DMS153 treated with DMSO at 0.1 percent for 48 hours (cell line): ENCODE data around the gene ATP2B2.

Experiments
- DNase-seq: peaks from one replicate; lab custom pipeline; 2025; ENCODE audit not compliant: unreplicated experiment; lab: John Stamatoyannopoulos, UW

Gene ATP2B2

DNA sequence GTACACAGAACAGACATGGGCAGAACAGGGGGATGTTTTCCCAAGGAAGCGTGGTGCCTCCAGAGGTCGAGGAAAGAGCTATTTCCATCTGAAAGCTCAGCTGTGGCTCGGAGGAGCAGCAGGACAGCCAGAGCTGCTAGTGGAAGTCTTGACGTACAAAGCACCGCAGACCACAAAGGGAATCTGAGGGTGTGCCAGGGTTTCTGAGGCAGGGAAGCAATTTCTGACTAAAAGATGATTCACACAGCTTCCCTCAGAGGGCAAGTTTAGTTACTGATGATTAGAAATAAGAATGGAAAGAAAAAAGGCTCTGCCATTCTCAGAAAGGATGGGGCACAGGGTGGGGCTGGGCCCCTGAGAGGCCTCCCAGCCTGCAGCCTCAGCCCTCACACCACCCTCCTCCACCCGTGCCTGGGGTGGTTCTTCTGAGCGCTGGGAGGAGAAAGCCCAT is 138.7 kb downstream of the ATP2B2 start:
- DNase-seq = no peak

DNA sequence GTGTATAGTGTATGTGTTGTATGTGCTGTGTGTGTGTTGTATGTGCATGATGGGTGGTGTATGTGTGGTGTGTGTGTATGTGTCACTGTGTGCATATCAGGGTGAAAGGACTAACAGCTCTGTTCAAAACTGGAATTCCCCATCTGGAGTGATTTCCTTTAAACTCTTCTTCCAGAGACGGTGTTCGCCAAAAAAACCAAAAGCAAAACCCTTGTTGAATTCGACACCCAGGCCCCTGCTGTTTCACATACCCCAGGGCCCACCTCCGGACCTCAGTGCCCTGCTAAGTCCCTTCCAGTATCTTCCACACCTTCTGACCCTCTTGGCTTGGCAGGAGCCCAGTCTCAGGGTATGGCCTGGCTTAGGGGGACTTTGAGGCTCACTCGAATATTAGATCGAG is 139.6 kb downstream of the ATP2B2 start:
- no peak for DNase-seq

DNA sequence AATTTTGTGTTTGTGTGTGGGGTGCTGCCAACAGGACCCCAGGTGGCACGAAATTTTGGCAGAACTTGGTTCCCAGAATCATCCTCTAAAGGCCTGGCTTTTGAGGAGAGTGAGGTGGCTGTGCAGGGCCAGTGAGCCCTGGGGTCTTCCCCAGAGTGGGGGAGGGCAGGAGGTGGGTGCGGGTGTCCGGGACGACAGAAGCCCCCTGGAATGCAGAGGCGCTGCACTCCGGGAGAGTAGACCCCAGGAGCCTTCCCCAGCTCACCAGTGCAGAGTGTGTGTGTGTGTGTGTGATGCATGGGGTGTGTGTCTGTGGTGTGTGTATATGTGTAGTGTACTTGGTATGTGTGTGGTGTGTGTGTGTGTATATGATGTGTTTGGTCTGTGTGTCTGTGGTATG is 140.1 kb downstream of the ATP2B2 start:
- no peak for DNase-seq

DNA sequence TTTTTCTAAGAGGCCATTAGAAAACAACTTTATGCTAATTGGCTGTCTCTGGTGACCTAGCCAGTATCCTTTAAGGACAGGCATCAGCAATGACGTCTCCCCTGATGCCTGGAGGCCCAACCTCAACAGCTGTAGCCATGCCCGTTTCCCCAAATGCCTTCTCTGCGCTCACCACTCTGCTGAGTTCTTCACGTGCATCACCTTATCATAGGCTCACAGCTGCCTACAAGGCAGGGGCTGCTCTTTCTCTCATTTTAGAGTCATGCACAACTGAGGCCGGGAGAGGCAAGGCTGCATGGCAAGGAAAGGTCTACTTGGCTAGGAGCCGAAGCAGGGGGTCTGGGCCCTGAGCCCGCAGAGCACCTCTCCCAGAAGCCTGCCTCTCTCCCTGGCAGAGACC is 140.6 kb downstream of the ATP2B2 start:
- no peak for DNase-seq

DNA sequence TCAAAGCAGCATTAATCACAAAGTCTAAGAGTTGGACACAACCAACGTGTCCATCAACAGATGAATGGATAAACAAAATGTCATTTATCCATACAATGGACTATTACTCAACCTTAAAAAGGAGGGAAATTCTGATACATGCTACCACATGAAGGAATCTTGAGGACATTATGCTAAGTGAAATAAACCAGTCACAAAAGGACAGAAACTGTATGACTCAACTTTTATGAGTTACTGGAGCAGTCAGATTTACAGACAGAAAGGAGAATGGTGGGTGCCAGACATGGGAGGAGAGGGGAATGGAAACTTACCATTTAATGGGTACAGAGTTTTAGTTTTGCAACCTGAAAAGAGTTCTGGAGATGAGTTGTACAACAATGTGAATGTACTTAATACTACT is 141.5 kb downstream of the ATP2B2 start:
- DNase-seq = no peak

DNA sequence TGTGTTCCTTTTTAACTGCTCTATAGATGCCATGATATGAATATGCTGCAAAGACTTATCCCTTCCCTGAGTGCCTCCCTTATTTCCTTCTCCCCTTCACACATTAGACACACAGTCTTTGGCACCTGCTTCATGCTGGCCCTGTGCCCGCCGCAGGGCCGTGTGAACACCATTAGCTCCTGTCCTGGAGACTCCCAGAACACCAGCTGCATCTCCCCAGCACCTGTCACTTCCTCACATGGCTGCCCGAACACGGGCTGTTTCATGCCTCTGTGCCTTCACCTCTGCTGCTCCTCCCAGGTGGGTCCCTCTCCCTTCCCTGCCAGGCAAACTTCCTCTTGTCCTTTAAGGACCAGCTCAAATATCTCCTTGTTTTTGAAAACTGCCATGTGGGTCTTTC is 144.0 kb downstream of the ATP2B2 start:
- DNase-seq = no peak

DNA sequence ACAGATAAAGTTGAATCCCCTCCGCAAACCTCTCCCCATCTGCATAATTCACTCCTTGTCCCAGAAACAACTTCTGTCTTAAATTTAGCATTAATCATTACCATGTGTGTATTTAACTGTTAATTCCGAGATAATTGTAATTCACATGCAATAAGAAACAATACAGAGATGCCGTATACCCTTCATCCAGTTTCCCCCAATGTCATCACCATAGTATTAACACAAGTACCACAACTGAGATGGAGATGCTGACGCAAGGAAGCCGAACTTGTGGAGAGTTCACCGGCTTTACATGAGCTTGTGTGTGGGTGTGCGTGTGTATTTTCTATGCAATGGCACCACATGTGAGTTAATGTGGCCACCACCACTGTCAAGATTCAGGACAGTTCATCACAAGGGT is 144.9 kb downstream of the ATP2B2 start:
- no peak for DNase-seq

DNA sequence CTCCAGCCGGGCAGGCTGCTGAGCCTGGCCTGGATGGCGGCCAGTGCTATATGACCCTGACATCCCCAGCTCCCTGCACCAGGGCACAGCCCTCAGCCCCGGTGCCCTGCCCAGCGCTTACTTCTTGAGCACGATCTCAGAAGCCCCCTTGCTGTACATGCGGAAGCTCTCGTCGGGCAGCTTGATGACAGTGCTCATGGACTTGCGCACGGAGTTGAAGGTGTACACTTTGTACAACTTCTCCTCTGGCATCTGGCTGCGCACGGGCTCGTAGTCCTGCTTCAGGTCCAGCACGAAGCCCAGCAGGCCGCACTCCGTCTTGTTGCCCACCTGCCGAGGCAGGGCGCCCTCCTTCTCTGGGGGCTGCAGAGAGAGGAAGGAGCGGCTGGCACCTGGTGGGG is 145.6 kb downstream of the ATP2B2 start:
- DNase-seq = no peak

DNA sequence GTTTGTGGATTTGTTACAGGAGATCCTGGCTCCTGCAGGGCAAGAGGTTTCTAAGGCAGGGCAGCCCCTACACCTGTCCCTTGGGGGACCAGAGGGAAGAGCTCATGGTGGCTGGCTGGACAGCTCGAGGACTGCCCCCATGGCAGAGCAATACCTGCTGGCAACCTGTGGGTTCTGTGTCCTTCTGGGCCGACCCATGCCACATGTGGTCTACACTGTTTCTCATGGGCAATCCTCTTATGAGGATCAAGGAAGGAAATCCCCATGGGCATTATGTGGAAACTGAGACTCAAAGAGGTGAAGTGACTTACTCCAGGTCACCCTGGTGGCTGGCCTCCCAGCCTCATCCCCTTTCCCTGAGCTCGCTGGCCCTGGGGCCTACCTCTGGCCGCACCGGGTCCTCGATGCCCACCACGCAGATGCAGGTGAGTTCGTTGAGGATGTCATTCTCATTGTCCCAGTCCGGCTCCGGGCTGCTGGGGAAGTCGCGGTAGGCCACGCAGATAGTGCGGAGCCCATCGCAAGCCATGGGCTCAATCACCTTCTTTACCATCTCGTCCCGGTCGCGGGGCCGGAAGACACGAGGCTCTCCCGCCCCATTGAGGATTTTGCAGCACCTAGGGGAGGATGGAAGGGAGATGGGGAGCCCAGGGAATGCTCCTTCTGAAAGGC is 146.9 kb downstream of the ATP2B2 start:
- DNase-seq = no peak

DNA sequence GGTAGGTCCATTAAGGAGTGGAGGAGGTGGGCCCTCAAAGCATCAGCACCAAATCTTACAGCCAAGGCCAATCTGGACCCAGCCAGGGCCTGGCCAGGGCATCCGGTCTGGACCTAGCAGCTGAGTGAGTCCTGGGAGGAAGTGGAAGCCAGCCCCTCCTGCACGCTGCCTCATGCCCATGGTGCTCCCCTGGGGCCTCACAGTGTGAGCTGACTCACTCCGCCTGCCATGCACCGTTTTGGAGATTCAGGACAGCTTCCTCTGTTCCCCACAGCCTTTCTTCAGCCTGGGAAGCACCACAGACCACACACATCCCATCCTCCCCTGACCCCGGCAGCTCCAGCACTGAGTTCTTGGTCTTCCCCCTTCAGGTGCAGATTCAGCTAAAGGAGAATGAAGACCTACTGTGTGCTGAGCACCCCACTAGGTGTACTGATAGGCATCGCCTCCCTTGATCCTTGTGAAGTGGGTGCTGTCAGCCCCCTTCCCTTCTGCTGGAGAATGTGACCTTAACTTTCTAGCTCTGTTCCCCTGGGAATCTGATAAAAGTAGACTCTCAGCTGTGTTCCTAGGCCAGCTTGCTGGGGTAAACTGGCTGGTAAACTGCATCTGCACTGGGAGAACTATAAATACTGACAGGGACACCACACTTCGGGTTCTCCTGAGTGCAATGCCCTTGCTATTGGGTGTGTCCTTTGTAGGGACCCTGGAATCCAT is 147.6 kb downstream of the ATP2B2 start:
- no peak for DNase-seq

DNA sequence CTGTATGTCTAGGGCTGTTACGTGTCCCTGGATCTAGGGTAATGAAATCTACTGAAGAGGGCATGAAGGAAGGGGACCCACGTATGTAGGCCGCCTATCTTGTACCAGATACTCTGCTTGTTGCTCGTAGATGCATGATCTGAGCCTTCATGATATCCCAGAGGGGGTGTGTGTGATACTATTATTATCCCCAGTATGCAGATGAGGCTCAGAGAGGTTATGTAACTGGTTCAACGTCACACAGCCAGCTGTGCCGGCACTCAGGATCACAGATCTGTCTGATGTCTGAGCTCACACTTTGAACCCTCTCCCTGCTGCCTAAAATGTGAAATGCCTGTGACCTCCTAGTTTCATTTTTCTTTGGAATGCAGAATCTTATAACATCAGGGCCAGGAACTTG is 148.3 kb downstream of the ATP2B2 start:
- DNase-seq = no peak

DNA sequence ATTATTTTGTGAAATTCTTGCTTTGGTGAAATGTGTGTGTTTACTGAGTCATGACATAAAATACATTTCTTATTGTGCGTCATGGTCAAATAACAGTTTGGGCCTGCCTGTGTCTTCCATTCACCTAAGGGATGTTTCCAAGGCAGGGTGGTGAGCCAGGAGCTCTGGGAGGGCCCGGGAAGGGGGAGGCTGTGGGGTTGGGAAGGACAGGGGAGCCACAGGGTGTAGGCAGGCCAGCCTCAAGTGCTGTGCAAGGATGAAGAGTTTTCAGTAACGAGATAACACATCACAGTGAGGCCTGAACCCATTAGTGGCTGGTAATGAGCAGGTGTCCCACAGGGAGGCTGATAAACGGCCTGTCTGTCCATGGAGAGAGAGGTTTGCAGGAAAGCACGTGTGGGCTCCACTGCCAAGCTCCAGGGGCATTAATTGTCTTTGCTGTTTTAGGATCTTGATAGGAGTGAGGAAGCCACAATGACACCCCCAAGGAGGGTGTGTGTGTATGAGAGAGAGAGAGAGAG is 148.9 kb downstream of the ATP2B2 start:
- no peak for DNase-seq

DNA sequence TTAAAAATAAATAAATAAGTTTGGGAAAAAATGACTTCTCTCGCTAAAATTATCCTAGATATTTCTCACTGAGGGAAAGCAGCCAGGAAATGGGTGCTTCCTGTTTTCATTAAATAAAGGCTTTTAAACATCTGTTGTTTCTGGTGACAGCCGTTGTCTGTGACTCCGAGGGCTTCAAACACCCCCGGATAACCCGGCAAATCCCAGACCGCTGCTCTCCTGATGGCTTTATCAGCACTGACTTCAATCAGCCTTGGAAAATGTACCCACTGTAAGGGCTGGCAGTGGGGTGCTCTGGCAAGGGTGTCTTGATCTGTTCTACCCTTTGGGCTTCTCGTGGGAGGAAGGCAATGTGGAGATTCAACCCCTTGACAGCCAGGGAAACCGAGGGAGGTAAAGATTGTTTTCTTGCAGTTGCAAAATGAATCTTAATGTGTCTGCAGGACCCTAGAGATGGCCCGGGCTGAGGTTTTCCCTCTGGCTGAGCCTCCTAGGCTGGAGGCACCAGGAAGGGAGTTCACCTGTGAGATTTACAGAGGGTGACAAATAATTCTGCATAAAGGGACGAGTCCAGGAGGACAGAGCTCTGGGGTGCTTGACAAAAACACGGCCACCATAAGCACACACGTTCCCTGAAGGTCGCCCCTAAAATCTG is 150.9 kb downstream of the ATP2B2 start:
- no peak for DNase-seq

DNA sequence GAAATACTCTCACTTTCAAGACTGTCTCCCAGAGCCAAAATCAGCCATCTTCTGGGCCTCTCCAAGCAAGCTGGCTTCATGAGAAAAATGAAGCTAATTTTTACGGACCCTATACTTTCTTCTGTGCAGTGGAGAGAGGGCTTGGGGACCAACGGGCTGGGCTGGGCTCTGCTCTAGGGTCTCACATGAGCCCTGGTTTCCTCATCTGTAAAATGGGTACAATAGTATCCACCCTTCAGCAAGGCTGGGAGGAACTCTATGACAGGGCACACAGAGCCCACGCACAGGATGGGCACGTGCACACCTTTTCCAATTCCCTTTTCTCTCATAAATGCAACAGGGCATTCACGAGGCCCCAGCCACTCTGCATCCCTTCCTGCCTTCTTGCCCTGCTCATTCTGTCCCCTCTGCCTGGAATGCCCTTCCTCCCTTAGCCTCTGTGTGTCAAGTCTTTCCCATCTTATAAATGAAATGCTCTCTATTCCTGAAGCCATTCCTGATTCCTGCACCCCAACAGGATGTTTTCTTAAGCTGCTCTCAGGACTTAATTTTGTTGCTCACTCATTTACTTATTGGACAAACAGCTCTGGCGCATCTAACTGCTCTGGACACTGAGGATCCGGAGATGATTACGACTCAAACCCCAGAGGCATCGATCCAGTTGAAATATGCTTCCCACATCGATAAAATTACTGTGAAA is 151.6 kb downstream of the ATP2B2 start:
- DNase-seq = no peak

DNA sequence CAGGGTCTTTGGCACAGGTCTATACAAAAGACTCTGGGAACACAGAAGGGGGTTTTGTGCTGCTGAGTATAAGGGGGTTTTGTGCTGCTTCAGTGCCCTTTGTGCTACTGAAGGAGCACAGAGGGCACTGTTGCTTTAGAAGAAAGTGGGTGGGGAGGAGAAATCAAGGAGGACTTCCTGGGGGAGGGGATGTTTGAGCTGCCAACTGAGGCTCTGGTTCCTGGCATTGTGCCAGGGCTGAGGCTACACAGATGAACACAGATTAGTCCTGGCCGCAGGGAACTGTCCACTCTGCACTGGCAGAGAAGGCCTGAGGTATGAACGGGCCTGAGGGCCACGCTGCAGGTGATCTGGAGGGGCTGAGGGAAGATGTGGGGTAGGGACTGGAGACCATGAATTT is 152.2 kb downstream of the ATP2B2 start:
- no peak for DNase-seq

DNA sequence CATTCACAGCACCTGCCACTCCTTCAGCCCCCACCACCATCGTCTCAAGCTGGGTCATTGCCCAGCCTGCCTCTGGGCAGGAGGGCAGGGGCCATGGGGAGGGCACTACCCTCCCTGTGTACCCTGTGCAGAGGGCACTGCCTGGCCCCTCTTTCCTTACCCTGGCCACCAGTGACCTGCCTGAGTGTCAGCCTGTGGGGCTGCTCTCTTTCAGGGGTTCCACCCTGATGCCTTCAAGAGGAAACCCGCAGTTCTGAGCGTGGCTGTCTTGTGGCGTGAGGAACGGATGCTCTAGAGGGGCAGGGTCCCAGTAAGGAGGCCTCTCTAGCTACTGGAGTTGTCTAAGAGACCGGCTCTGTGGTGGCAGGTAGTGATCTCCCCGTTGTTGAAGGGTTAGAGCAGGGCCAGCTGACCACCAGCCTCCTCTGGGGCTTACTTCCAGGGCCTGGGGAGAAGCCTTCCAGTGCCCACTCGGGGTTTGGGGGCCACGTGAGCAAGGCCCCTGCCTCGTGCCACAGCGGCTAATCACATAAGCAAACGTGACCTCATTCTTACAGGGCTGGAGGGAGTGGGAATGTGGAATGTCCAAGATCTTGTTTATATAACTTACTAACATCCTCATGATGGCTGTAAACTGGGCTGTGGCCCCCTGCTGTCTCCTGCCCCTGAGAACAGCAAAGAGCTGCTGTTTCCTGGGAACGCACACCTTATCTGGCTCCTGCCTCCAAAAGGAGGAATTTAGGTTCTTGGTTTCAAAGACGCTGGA is 153.1 kb downstream of the ATP2B2 start:
- DNase-seq = no peak

DNA sequence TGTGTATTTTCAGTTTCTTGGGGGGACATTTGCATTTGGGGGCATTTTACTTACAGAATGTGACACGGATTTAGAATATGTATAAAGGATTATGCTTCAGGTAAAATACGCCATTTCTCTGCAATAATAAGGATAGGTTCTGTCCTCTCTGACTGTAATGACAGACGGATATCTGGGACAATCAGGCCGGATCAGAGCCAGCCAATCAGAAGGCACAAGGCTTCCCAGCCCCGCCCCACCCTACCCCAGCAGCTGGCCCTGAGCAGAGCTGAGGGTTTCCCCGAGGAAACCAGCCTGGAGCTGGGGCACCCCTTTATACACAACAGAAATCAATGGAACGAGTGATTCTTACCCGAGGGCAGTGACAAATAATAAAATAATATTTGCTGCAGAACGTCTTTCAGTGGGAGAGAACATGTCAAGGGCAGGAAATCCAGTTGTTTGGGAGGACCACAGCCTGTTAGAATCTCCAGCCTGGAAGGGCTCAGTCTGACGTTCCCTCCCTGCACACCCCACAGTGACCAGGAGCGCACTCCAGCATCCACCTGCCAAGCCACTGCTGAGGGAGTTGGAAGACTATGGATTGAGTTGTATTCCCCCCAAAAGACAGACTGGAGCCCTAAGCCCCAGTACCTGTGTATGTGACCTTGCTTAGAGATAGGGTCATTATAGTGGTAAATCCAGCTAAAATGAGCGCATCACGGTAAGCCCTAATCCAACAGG is 154.2 kb downstream of the ATP2B2 start:
- no peak for DNase-seq

DNA sequence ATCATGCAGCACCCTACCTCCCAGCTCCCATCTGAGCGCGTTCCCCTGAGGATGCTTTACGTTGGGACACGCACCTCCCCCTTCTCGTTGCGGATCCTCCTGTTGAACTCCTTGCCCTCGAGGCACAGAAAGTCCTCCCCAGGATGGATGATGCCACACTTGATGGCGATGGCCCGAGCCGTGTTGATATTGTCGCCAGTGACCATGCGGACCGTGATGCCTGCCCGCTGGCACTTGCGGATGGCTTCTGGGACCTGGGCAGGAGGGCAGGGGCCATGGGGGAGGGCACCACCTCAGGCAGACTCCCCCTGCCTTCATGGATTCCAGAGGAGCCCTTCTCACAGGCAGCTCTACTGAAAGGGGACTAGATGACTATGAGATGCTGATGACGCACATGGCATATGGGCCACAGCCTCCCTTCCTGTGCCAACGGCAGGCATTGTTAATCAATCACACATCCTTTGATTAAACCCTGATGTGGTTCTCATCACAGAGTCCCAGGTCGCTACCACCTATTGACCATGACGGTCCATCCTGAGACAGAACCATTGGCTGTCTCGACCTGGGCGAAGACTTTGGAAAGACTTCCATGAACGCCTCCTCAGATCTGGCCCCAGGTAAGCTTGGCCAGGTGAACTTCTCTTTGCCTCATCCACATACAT is 154.9 kb downstream of the ATP2B2 start:
- no peak for DNase-seq

DNA sequence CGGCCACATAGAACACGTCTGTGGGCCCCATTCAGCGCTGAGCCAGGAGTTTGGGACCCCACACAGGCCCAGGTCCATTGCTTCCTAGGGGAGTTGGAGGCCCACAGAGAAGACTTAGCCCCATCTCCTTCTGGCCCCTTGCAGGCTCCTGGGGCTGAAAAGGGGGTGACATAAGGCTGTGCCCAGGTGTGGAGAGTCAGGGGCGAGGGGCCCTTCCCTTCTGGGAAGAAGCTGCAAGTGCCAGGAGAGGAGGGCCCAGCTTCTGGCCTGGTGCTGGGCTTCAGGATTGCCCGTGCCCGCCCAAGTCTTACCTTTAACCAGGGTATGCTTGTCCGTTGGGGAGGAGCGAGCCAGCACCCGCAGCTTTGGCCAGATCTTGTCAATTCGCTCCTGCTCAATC is 155.6 kb downstream of the ATP2B2 start:
- no peak for DNase-seq

DNA sequence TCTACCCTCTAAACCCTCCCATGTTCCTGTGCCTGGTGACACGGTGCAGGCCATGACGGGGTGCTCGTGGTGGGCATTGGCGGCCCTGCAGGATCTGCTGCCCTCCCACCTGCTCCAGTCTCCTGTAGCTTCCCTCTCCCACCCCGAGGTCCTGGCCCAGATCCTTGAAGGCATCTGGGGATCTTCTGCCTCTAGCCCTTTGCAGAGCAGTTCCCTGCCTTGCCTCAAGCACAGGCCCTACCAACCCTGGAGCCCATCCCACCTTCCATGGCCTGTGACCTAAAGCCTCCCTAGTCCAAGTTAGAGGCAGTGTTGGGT is 157.0 kb downstream of the ATP2B2 start:
- no peak for DNase-seq
